Naive thymus-derived CD4-positive, alpha-beta T cell (primary cell): Measurements from ENCODE around the gene CACNA1C. TPM values are rescaled to one million over a fixed set of nuclear protein-coding genes. Genes with fewer than 3 reads are reported as not detected.

Source experiments
- ATAC-seq: fragments of 150-1000 bp; cut with Tn5 transposase; 2 replicates; pipeline ENCODE4 v1.10.0; 2021; ENCODE audit warnings: mild to moderate bottlenecking, moderate library complexity
- CTCF ChIA-PET: fragments of 350-600 bp; sonication (Branson Sonifier 250); formaldehyde crosslinking; loops from one replicate; lab custom pipeline; 2021; ENCODE audit warnings: antibody characterized with exemption; lab: Charles Lee
- POLR2A ChIA-PET: fragments of 350-600 bp; sonication (Branson Sonifier 250); formaldehyde crosslinking; loops from one replicate; lab custom pipeline; 2021; ENCODE audit warnings: antibody characterized with exemption, inconsistent platforms; lab: Charles Lee
- DNase-seq, 9 donors: peaks; one replicate each; pipeline versions ENCODE4 v3.0.0 to v3.0.0-alpha.2; 2020 to 2022; ENCODE audit warnings: mixed read lengths in 1 of 9
- H3K27ac ChIP-seq: one replicate; pipeline ENCODE4 v1.7.0; 2013; ENCODE audit warnings: mild to moderate bottlenecking, low read depth, low read length, moderate library complexity
- H3K27me3 ChIP-seq, 2 donors: one replicate each; pipeline ENCODE4 v1.7.0; 2013; ENCODE audit warnings: low read length in 2 of 2, mild to moderate bottlenecking in 2 of 2, moderate library complexity in 2 of 2; ENCODE audit not compliant: control insufficient read depth in 2 of 2, insufficient read depth in 2 of 2
- H3K36me3 ChIP-seq, 3 experiments: 1 replicate in 2 of 3; 2 replicates in 1 of 3; pipeline ENCODE4 v1.7.0; 2013; ENCODE audit warnings: low read length in 3 of 3, mild to moderate bottlenecking in 3 of 3, moderate library complexity in 1 of 3; ENCODE audit not compliant: insufficient read depth in 3 of 3, control insufficient read depth in 2 of 3
- H3K4me1 ChIP-seq, 2 donors: one replicate each; pipeline ENCODE4 v1.7.0; 2013; ENCODE audit warnings: low read length in 2 of 2, mild to moderate bottlenecking in 2 of 2, moderate library complexity in 1 of 2; ENCODE audit not compliant: control insufficient read depth in 2 of 2, insufficient read depth in 2 of 2
- H3K4me3 ChIP-seq: 2 replicates; pipeline ENCODE4 v1.7.0; 2013; ENCODE audit warnings: mild to moderate bottlenecking, low read length
- H3K9me3 ChIP-seq, 3 experiments: 1 replicate in 2 of 3; 2 replicates in 1 of 3; pipeline ENCODE4 v1.7.0; 2013; ENCODE audit warnings: low read length in 3 of 3; ENCODE audit not compliant: control insufficient read depth in 2 of 3
- H3K27ac Mint-ChIP-seq, 9 donors: one replicate each; pipeline ENCODE4 v1.8.0; 2020 to 2022; ENCODE audit warnings: mixed read lengths in 9 of 9, mild to moderate bottlenecking in 8 of 9, moderate library complexity in 5 of 9, inconsistent platforms in 2 of 9
- H3K27me3 Mint-ChIP-seq, 5 donors: one replicate each; pipeline ENCODE4 v1.8.0; 2021 to 2022; ENCODE audit warnings: mixed read lengths in 5 of 5, mild to moderate bottlenecking in 1 of 5
- H3K36me3 Mint-ChIP-seq, 5 donors: one replicate each; pipeline ENCODE4 v1.8.0; 2020 to 2022; ENCODE audit warnings: mixed read lengths in 5 of 5, mild to moderate bottlenecking in 3 of 5, inconsistent platforms in 1 of 5
- H3K4me1 Mint-ChIP-seq, 7 donors: one replicate each; pipeline ENCODE4 v1.8.0; 2020 to 2022; ENCODE audit warnings: mixed read lengths in 7 of 7, mild to moderate bottlenecking in 3 of 7, inconsistent platforms in 1 of 7
- H3K4me3 Mint-ChIP-seq, 10 donors: one replicate each; pipeline ENCODE4 v1.8.0; 2020 to 2022; ENCODE audit warnings: mild to moderate bottlenecking in 10 of 10, mixed read lengths in 10 of 10, moderate library complexity in 6 of 10, inconsistent platforms in 2 of 10
- H3K9me3 Mint-ChIP-seq, 11 donors: one replicate each; pipeline ENCODE4 v1.8.0; 2020 to 2022; ENCODE audit warnings: mixed read lengths in 11 of 11, mild to moderate bottlenecking in 4 of 11, inconsistent platforms in 1 of 11, moderate library complexity in 1 of 11
- intact Hi-C, 2 donors: fragments of 100-400 bp; cut with micrococcal nuclease; formaldehyde crosslinking; loops; one replicate each; pipeline ENCODE4 v1.15.1; 2023
- polyA plus RNA-seq, 2 donors: library from polyadenylated mRNA; unstranded; fragments of 300-500 nt; fragmentation: Illumina TruSeq; gene quantifications; one replicate each; pipeline ENCODE4 v1.2.3, GENCODE V29; 2021
- total RNA-seq, 6 experiments: library from RNA in 5 of 6; stranded (reverse) in 5 of 6; gene quantifications; 1 replicate in 5 of 6; 2 replicates in 1 of 6; pipeline ENCODE4 v1.2.3 and lab custom pipeline; 2021 to 2026

Gene CACNA1C
- total and polyA plus RNA-seq, 7 experiments from 2014 or later = 0.04 to 0.48 (median 0.08) TPM

GRCh38 chr12:2646341-2646740, 593.6 kb downstream of the CACNA1C start:
- Histone ChIP-seq H3K9me3 (no peaks in the 10 kb centered on the region), H3K4me1 (peaks cover 0 to 18% of the 10 kb centered on the region in 2 donors), H3K27ac (no peak overlapping the region), H3K36me3 (no peaks in the 10 kb centered on the region), H3K27me3 (no peaks in the 10 kb centered on the region), H3K4me3 (no peak overlapping the region)
- ATAC-seq = no peak
- H3K9me3 Mint-ChIP-seq = no peaks in the 10 kb centered on the region
- H3K4me3 Mint-ChIP-seq = no peak overlapping the region
- peaks cover 0 to 3% (median 0%) of the 10 kb centered on the region in 5 donors for H3K36me3 Mint-ChIP-seq
- DNase-seq = no peak
- H3K4me1 Mint-ChIP-seq = peaks cover 11 to 32% (median 24%) of the 10 kb centered on the region in 7 donors
- ChIA-PET POLR2A (no interaction called here), CTCF (no interaction called here)
- H3K27me3 Mint-ChIP-seq = peaks cover 28 to 64% (median 45%) of the 10 kb centered on the region in 5 donors
- intact Hi-C loops = no loop called here
- no peak overlapping the region for H3K27ac Mint-ChIP-seq

- no peaks in the 10 kb centered on the region for H3K36me3 ChIP-seq
- H3K4me1 ChIP-seq = peaks cover 0 to 10% of the 10 kb centered on the region in 2 donors
- no peaks in the 10 kb centered on the region for H3K27me3 ChIP-seq
- H3K9me3 ChIP-seq = no peaks in the 10 kb centered on the region
- H3K27me3 Mint-ChIP-seq = peaks cover 28 to 63% (median 45%) of the 10 kb centered on the region in 5 donors
- H3K4me3 ChIP-seq = no peak overlapping the region
- DNase-seq (no peak), ATAC-seq (no peak)
- no peak overlapping the region for H3K27ac ChIP-seq
- intact Hi-C loops = no loop called here
- H3K36me3 Mint-ChIP-seq = peaks cover 0 to 3% (median 0%) of the 10 kb centered on the region in 5 donors
- peaks cover 6 to 24% (median 15%) of the 10 kb centered on the region in 7 donors for H3K4me1 Mint-ChIP-seq
- H3K27ac Mint-ChIP-seq = no peak overlapping the region
- no peaks in the 10 kb centered on the region for H3K9me3 Mint-ChIP-seq
- CTCF ChIA-PET = no interaction called here
- H3K4me3 Mint-ChIP-seq = no peak overlapping the region
- POLR2A ChIA-PET = no interaction called here
Observed at GRCh38 chr12:2647186-2647585, 594.4 kb downstream of the CACNA1C start.

DNA sequence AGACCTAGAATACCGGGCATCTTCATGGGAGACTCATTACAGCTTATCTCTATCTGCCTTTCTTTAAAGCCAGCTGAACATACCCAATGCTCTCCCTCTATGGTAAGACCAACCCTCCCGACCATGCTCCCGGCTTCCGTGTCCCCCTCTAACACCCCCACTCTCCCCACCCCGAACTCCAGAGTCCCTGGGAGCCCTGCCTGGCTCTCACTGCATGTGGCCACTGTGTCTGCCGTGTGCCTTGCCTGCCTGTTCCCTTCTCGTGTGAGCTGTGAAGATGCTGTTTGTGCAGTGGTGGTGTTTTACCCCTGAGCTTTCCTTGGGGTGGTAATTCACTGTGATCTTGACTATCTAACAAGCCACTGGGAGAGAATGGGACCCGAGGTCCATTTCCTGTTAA, 595.6 kb downstream of the CACNA1C start:
- no peak for DNase-seq
- no peak overlapping the region for H3K4me3 ChIP-seq
- H3K27me3 ChIP-seq = no peaks in the 10 kb centered on the region
- H3K36me3 ChIP-seq = no peaks in the 10 kb centered on the region
- H3K4me1 ChIP-seq = no peaks in the 10 kb centered on the region
- no peak overlapping the region for H3K27ac ChIP-seq
- H3K4me1 Mint-ChIP-seq = peaks cover 0 to 12% (median 5%) of the 10 kb centered on the region in 7 donors
- H3K9me3 Mint-ChIP-seq = no peaks in the 10 kb centered on the region
- intact Hi-C loops = no loop called here
- no peak overlapping the region for H3K4me3 Mint-ChIP-seq
- ChIA-PET POLR2A (no interaction called here), CTCF (no interaction called here)
- ATAC-seq = no peak
- H3K36me3 Mint-ChIP-seq = peaks cover 0 to 3% (median 0%) of the 10 kb centered on the region in 5 donors
- H3K27ac Mint-ChIP-seq = no peak overlapping the region
- H3K27me3 Mint-ChIP-seq = peaks cover 24 to 53% (median 45%) of the 10 kb centered on the region in 5 donors
- H3K9me3 ChIP-seq = no peaks in the 10 kb centered on the region

DNA sequence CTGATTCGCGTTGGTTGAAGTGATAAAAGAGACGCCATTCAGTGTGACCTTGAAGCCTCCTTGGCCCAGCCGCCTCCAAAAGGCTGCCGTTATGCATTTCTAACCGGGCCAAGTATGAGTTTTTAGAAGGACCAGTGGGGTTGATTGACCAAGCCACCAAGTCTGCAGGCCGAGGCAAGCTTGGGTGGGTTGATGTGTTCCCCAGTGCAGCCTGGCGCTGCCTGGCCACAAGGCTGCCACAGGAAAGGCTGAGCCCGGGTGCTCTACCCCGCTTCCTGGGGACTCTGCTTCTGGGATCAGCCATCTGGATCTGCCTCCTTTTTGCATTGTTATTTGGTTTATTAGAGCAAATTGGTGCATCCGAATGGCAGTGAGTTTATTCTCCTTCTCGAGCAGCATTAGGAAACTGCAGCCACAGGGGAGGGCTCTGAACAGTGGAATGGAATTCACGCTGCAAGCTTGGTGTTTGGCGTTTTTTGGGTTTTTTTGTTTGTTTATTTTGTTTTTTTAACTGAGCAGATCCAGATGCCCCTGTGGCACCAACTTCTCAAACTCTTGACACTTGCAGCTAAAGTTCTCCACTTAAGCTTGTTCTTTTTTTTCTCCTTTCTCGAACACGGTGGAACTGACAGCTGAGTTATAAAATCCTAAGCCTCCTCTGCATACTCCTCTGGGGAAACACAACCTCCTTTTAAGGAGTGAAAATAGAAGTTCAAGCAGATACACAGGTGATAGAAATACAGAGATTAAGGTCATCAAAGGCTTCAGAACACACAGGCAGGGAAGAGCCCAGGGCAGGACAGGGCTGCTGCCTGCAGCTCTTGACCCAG, 596.6 kb downstream of the CACNA1C start:
- ATAC-seq = no peak

DNA sequence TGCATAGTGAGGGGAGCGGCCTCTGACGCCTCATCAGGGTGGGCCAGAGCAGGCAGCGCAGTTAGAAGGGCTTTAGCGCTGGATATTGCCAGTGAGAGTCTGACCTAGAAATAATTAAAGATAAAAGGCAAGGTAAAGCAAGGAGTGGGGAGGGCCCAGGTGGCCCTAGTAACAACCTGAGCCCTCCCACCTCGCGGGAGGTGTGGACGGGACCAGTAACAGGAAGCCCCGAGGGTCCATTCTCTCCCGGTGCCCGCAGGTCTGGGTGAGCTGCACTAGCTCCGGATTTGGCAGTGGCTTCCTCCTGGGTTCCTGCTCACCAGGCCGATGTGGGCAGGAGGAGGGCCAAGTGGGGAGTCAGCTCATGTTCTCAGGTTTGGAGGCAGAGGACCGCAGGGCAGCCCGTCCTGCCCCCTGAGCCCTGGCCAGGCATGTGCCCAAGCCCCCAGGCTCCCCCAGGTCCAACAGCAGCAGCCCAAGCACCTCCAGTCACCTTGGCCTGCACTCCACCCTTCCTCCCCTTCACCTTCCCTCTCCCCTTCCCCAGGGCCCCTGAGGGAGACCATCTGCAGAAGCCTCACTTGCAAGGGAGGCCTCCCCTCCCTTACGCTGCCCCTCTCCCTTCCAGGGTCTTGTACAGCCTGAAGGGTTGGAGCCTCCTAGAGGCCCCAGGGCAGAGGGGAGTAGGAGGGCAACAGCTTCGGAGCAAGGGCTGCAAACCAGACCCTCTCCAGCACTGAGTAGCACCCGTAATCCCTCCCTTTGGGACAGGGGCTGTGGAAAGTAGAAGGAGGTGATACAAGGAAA, 597.7 kb downstream of the CACNA1C start:
- no peak overlapping the region for H3K4me3 ChIP-seq
- H3K9me3 Mint-ChIP-seq = no peaks in the 10 kb centered on the region
- H3K36me3 Mint-ChIP-seq = peaks cover 0 to 3% (median 0%) of the 10 kb centered on the region in 5 donors
- intact Hi-C loops = no loop called here
- no peaks in the 10 kb centered on the region for H3K4me1 ChIP-seq
- no peak overlapping the region for H3K27ac ChIP-seq
- peaks cover 12 to 37% (median 34%) of the 10 kb centered on the region in 5 donors for H3K27me3 Mint-ChIP-seq
- no peaks in the 10 kb centered on the region for H3K9me3 ChIP-seq
- no peaks in the 10 kb centered on the region for H3K4me1 Mint-ChIP-seq
- no peaks in the 10 kb centered on the region for H3K36me3 ChIP-seq
- no peaks in the 10 kb centered on the region for H3K27me3 ChIP-seq
- CTCF ChIA-PET = no interaction called here
- DNase-seq (no peak), ATAC-seq (no peak)
- H3K4me3 Mint-ChIP-seq = no peak overlapping the region
- no peak overlapping the region for H3K27ac Mint-ChIP-seq
- POLR2A ChIA-PET = no interaction called here

More for the DNA sequence above, 596.6 kb downstream of the CACNA1C start:
- intact Hi-C loops = no loop called here
- Histone ChIP-seq H3K4me1 (no peaks in the 10 kb centered on the region), H3K4me3 (no peak overlapping the region), H3K27ac (no peak overlapping the region), H3K27me3 (no peaks in the 10 kb centered on the region), H3K9me3 (no peaks in the 10 kb centered on the region), H3K36me3 (no peaks in the 10 kb centered on the region)
- H3K9me3 Mint-ChIP-seq = no peaks in the 10 kb centered on the region
- peaks cover 17 to 47% (median 40%) of the 10 kb centered on the region in 5 donors for H3K27me3 Mint-ChIP-seq
- ChIA-PET CTCF (no interaction called here), POLR2A (no interaction called here)
- H3K4me1 Mint-ChIP-seq = peaks cover 0 to 5% (median 0%) of the 10 kb centered on the region in 7 donors
- no peak overlapping the region for H3K27ac Mint-ChIP-seq
- no peak overlapping the region for H3K4me3 Mint-ChIP-seq
- peaks cover 0 to 3% (median 0%) of the 10 kb centered on the region in 5 donors for H3K36me3 Mint-ChIP-seq
- no peak for DNase-seq

GRCh38 chr12:2651068-2651965, 598.5 kb downstream of the CACNA1C start:
- H3K4me3 ChIP-seq = no peak overlapping the region
- ATAC-seq (no peak), DNase-seq (no peak)
- H3K4me1 Mint-ChIP-seq = no peaks in the 10 kb centered on the region
- ChIA-PET POLR2A (no interaction called here), CTCF (no interaction called here)
- H3K36me3 ChIP-seq = no peaks in the 10 kb centered on the region
- H3K4me3 Mint-ChIP-seq = no peak overlapping the region
- no peaks in the 10 kb centered on the region for H3K4me1 ChIP-seq
- H3K36me3 Mint-ChIP-seq = peaks cover 0 to 3% (median 0%) of the 10 kb centered on the region in 5 donors
- H3K9me3 Mint-ChIP-seq = no peaks in the 10 kb centered on the region
- no peaks in the 10 kb centered on the region for H3K9me3 ChIP-seq
- peaks cover 5 to 36% (median 27%) of the 10 kb centered on the region in 5 donors for H3K27me3 Mint-ChIP-seq
- H3K27ac Mint-ChIP-seq = no peak overlapping the region
- intact Hi-C loops = no loop called here
- no peak overlapping the region for H3K27ac ChIP-seq
- H3K27me3 ChIP-seq = no peaks in the 10 kb centered on the region
